Stromal cell of bone marrow (primary cell): ENCODE results near the gene RAD51D.
"Not testable (repeated sequence)": the region's sequence is repeated elsewhere in the genome, so short reads cannot be mapped to it uniquely, and the experiment has no call there.

Experiments used
- DNase-seq: peaks from one replicate; pipeline ENCODE4 v3.0.0-alpha.2; 2012; ENCODE audit warnings: low read depth

Gene RAD51D

GRCh38 chr17:35119370-35120165, at the start of gene RAD51D:
RAD51D (minus strand) TSS chr17:35119860; CDS start chr17:35119613, 247 bp downstream.
- DNase-seq, result peak; percentile 18

- DNase-seq, result peak; percentile 27
Measured at GRCh38 chr17:35167666-35168065, 48.0 kb upstream of the RAD51D start.

GRCh38 chr17:35167046-35167445, 47.4 kb upstream of the RAD51D start:
- no peak for DNase-seq

GRCh38 chr17:35166526-35166925, 46.9 kb upstream of the RAD51D start:
- DNase-seq, result no peak

- DNase-seq, result no peak
Measured at GRCh38 chr17:35164716-35165115, 45.1 kb upstream of the RAD51D start.

- no peak for DNase-seq
Measured at GRCh38 chr17:35163886-35164285, 44.2 kb upstream of the RAD51D start.

GRCh38 chr17:35162755-35163154, 43.1 kb upstream of the RAD51D start:
- no peak for DNase-seq

GRCh38 chr17:35161281-35161761, 41.7 kb upstream of the RAD51D start:
- no peak for DNase-seq

GRCh38 chr17:35160354-35161201, 40.9 kb upstream of the RAD51D start:
- DNase-seq, result no peak

- no peak for DNase-seq
Measured at GRCh38 chr17:35159940-35160339, 40.3 kb upstream of the RAD51D start.

GRCh38 chr17:35155246-35155645, 35.6 kb upstream of the RAD51D start:
- no peak for DNase-seq

- no peak for DNase-seq
Measured at GRCh38 chr17:35154196-35155165, 34.8 kb upstream of the RAD51D start.

- DNase-seq, result no peak
Measured at GRCh38 chr17:35152421-35153140, 32.9 kb upstream of the RAD51D start.

- DNase-seq, result not testable (repeated sequence)
Measured at GRCh38 chr17:35151080-35151479, 31.4 kb upstream of the RAD51D start.

- DNase-seq, result no peak
Measured at GRCh38 chr17:35149941-35150340, 30.3 kb upstream of the RAD51D start.

- DNase-seq, result no peak
Measured at GRCh38 chr17:35148144-35148543, 28.5 kb upstream of the RAD51D start.

GRCh38 chr17:35147375-35147905, 27.8 kb upstream of the RAD51D start, which contains the start of gene UNC45B:
UNC45B (plus strand) TSS chr17:35147817; CDS start chr17:35148264, 447 bp downstream.
- DNase-seq, result no peak

GRCh38 chr17:35146214-35146833, 26.7 kb upstream of the RAD51D start:
- no peak for DNase-seq

GRCh38 chr17:35144840-35145239, 25.2 kb upstream of the RAD51D start:
- no peak for DNase-seq

- no peak for DNase-seq
Measured at GRCh38 chr17:35142467-35142796, 22.8 kb upstream of the RAD51D start.
